PC-9 (cell line): ENCODE results near the gene LHCGR. TPM values are rescaled to one million over a fixed set of nuclear protein-coding genes. Genes with fewer than 3 reads are reported as not detected.
"Not testable (repeated sequence)": the region's sequence is repeated elsewhere in the genome, so short reads cannot be mapped to it uniquely, and the experiment has no call there.

ENCODE experiments used
- BruUV-seq: library from RNA; stranded (reverse); fragments of 400-500 nt; replicated peaks from 2 replicates; lab custom pipeline; 2021; lab: Mats Ljungman, UMichigan
- CTCF ChIA-PET: fragments of 300-600 bp; sonication (Branson Sonifier 250); formaldehyde crosslinking; loops from one replicate; lab custom pipeline; 2022; ENCODE audit warnings: antibody characterized with exemption; lab: Charles Lee
- POLR2A ChIA-PET: fragments of 300-600 bp; sonication (Branson Sonifier 250); formaldehyde crosslinking; loops from one replicate; lab custom pipeline; 2022; ENCODE audit warnings: antibody characterized with exemption; ENCODE audit not compliant: unreplicated experiment; lab: Charles Lee
- DNase-seq, 2 experiments: peaks; one replicate each; pipeline versions ENCODE4 v3.0.0 to v3.0.0-alpha.2; 2015 to 2022; ENCODE audit warnings: mixed read lengths in 1 of 2
- H2AFZ ChIP-seq: fragments of 200-600 bp; sonication (generic); 2 replicates; pipeline ENCODE4 v1.8.1; 2017; ENCODE audit warnings: antibody characterized with exemption
- H3F3A ChIP-seq: fragments of 200-600 bp; sonication (generic); 2 replicates; pipeline ENCODE4 v1.8.1; 2017; ENCODE audit warnings: antibody characterized with exemption, mild to moderate bottlenecking, low read depth; ENCODE audit not compliant: insufficient read depth
- H3K27ac ChIP-seq: fragments of 200-600 bp; sonication (generic); 2 replicates; pipeline ENCODE4 v1.6.1; 2016; ENCODE audit warnings: mixed run types
- H3K27me3 ChIP-seq: fragments of 200-600 bp; sonication (generic); 2 replicates; pipeline ENCODE4 v1.6.1; 2016; ENCODE audit warnings: low read depth, mixed run types; ENCODE audit not compliant: insufficient read depth
- H3K36me3 ChIP-seq: fragments of 200-600 bp; sonication (generic); 2 replicates; pipeline ENCODE4 v1.6.1; 2016; ENCODE audit warnings: low read depth, mixed run types
- H3K4me1 ChIP-seq: fragments of 200-600 bp; sonication (generic); replicated peaks from 2 replicates; pipeline ENCODE4 v1.6.1; 2016; ENCODE audit warnings: mixed run types; ENCODE audit not compliant: insufficient read depth
- H3K4me2 ChIP-seq: fragments of 200-600 bp; sonication (generic); 2 replicates; pipeline ENCODE4 v1.6.1; 2017; ENCODE audit warnings: mixed run types
- H3K4me3 ChIP-seq: fragments of 200-600 bp; sonication (generic); 2 replicates; pipeline ENCODE4 v1.6.1; 2016; ENCODE audit warnings: mixed run types
- H3K79me2 ChIP-seq: fragments of 200-600 bp; sonication (generic); 2 replicates; pipeline ENCODE4 v1.6.1; 2017; ENCODE audit warnings: low read depth, mixed run types
- H3K9me2 ChIP-seq: fragments of 200-600 bp; sonication (generic); 2 replicates; pipeline ENCODE4 v1.8.1; 2017; ENCODE audit warnings: mild to moderate bottlenecking; ENCODE audit not compliant: insufficient read depth
- H3K9me3 ChIP-seq: fragments of 200-600 bp; sonication (generic); 2 replicates; pipeline ENCODE4 v1.8.1; 2016; ENCODE audit warnings: low read depth; ENCODE audit not compliant: insufficient read depth
- H4K20me1 ChIP-seq: fragments of 200-600 bp; sonication (generic); 2 replicates; pipeline ENCODE4 v1.8.1; 2017; ENCODE audit not compliant: insufficient read depth
- CTCF ChIP-seq: fragments of 200-600 bp; sonication (generic); conservative IDR thresholded peaks from 2 replicates; pipeline ENCODE4 v1.6.1; 2017; ENCODE audit warnings: mixed run types, antibody characterized with exemption, mild to moderate bottlenecking, moderate library complexity
- EZH2 ChIP-seq: fragments of 200-600 bp; sonication (generic); IDR thresholded peaks from 2 replicates; pipeline ENCODE4 v1.8.0; 2017; ENCODE audit warnings: antibody characterized with exemption, low read depth
- intact Hi-C: fragments of 100-400 bp; cut with micrococcal nuclease; formaldehyde crosslinking; loops from one replicate; pipeline ENCODE4 v1.10.0; 2022; ENCODE audit not compliant: unreplicated experiment
- total RNA-seq: library from RNA; stranded (reverse); gene quantifications from 2 replicates; pipeline ENCODE4 v1.2.3, GENCODE V29; 2021

Gene LHCGR
- total RNA-seq, 1 experiment from 2014 or later, result not detected

- ChIA-PET POLR2A (no interaction called here), CTCF (no interaction called here)
- no peaks in the 10 kb centered on the region for H3F3A ChIP-seq
- H3K4me1 ChIP-seq, result no peaks in the 10 kb centered on the region
- no peaks in the 10 kb centered on the region for H3K36me3 ChIP-seq
- H3K9me3 ChIP-seq, result no peaks in the 10 kb centered on the region
- H4K20me1 ChIP-seq, result no peaks in the 10 kb centered on the region
- H3K4me2 ChIP-seq, result no peak overlapping the region
- TF ChIP-seq CTCF (no peak), EZH2 (no peak)
- H3K27ac ChIP-seq, result no peak overlapping the region
- H2AFZ ChIP-seq, result no peak overlapping the region
- H3K4me3 ChIP-seq, result no peak overlapping the region
- BruUV-seq, result no TSS peak
- no peak for DNase-seq
- no peaks in the 10 kb centered on the region for H3K27me3 ChIP-seq
- 0 out of 2 replicates have a peak, but pooled peaks cover 3% of the 10 kb centered on the region for H3K9me2 ChIP-seq
- no peaks in the 10 kb centered on the region for H3K79me2 ChIP-seq
- intact Hi-C loops, result no loop called here
Measured at GRCh38 chr2:48747319-48747718, 8.2 kb downstream of the LHCGR start.

GRCh38 chr2:48739236-48739635 is 16.3 kb downstream of the LHCGR start:
- H3F3A ChIP-seq, H3K79me2 ChIP-seq, POLR2A ChIA-PET, H3K9me3 ChIP-seq, DNase-seq, H3K27me3 ChIP-seq, H3K4me2 ChIP-seq, BruUV-seq, CTCF ChIA-PET, H3K36me3 ChIP-seq, H3K4me3 ChIP-seq, H4K20me1 ChIP-seq, H3K4me1 ChIP-seq, H2AFZ ChIP-seq, intact Hi-C loops, H3K27ac ChIP-seq, H3K9me2 ChIP-seq: not testable (repeated sequence)

GRCh38 chr2:48738806-48739205 is 16.7 kb downstream of the LHCGR start:
- H3K9me2 ChIP-seq, result no peaks in the 10 kb centered on the region
- POLR2A ChIA-PET, result no interaction called here
- H4K20me1 ChIP-seq, result no peaks in the 10 kb centered on the region
- no peak overlapping the region for H3K27ac ChIP-seq
- H2AFZ ChIP-seq, result no peak overlapping the region
- H3K79me2 ChIP-seq, result no peaks in the 10 kb centered on the region
- H3K9me3 ChIP-seq, result no peaks in the 10 kb centered on the region
- no peaks in the 10 kb centered on the region for H3F3A ChIP-seq
- H3K4me3 ChIP-seq, result no peak overlapping the region
- BruUV-seq, result no TSS peak
- no peaks in the 10 kb centered on the region for H3K36me3 ChIP-seq
- no peaks in the 10 kb centered on the region for H3K4me1 ChIP-seq
- intact Hi-C loops, result no loop called here
- H3K27me3 ChIP-seq, result no peaks in the 10 kb centered on the region
- CTCF ChIA-PET, result no interaction called here
- no peak overlapping the region for H3K4me2 ChIP-seq
- DNase-seq, result no peak
- no peak for TF ChIP-seq EZH2
- no peak for TF ChIP-seq CTCF

GRCh38 chr2:48736251-48736650 is 19.3 kb downstream of the LHCGR start:
- POLR2A ChIA-PET, result no interaction called here
- H2AFZ ChIP-seq, result no peak overlapping the region
- BruUV-seq, result no TSS peak

More at GRCh38 chr2:48736251-48736650, 19.3 kb downstream of the LHCGR start:
- H3K9me2 ChIP-seq, result no peaks in the 10 kb centered on the region
- TF ChIP-seq EZH2, result no peak
- no peak for TF ChIP-seq CTCF
- DNase-seq, result no peak
- intact Hi-C loops, result no loop called here
- no peaks in the 10 kb centered on the region for H3K9me3 ChIP-seq
- H3K36me3 ChIP-seq, result no peaks in the 10 kb centered on the region
- H3K4me1 ChIP-seq, result no peaks in the 10 kb centered on the region
- no peak overlapping the region for H3K27ac ChIP-seq
- H3K27me3 ChIP-seq, result 0 out of 2 replicates have a peak, but pooled peaks cover 5% of the 10 kb centered on the region
- no peak overlapping the region for H3K4me3 ChIP-seq
- H3F3A ChIP-seq, result no peaks in the 10 kb centered on the region
- H4K20me1 ChIP-seq, result no peaks in the 10 kb centered on the region
- CTCF ChIA-PET, result no interaction called here
- no peaks in the 10 kb centered on the region for H3K79me2 ChIP-seq
- no peak overlapping the region for H3K4me2 ChIP-seq
